AML-193 (cell line): ENCODE data around the gene FANCL.
"Not testable (repeated sequence)": the region's sequence is repeated elsewhere in the genome, so short reads cannot be mapped to it uniquely, and the experiment has no call there.

Experiments used
- DNase-seq, 2 experiments: peaks; one replicate each; lab custom pipeline; 2025; lab: John Stamatoyannopoulos, UW

The FANCL gene

DNA sequence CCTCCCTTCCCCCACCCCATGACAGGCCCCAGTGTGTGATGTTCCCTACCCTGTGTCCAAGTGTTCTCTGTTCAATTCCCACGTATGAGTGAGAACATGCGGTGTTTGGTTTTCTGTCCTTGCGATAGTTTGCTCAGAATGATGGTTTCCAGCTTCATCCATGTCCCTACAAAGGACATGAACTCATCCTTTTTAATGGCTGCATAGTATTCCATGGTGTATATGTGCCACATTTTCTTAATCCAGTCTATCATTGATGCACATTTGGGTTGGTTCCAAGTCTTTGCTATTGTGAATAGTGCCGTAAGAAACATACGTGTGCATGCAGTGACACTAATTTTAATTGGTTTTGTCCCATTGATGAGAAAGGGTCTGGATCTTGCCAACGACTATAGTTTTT lies 95.4 kb downstream of the FANCL start:
- not testable (repeated sequence) for DNase-seq

DNA sequence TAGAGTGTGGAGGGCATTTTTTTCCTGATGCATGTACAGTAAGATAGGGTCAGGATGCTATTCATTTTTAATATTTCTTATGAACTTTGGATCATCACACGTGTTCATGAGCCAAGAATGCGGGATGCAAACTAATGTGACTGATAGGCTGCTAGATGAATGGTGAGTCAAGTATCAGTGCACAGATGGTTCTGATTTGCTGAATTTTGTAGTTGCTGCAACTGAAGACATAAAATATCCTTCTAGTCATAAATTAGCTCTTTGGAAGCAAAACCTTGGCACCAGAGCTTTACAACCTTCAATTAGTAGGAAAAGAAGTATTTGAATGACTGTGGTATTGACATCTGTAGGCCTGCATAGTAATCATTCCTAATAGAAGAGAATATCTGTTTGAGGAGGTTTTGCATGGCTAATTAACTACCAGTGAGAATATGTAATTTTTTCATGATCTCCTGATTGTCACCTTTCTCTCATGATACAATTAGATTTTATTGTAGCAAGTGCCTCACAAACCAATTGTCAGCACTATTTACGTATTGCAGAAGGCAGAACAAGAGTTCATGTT lies 100.5 kb downstream of the FANCL start:
- no peak for DNase-seq

DNA sequence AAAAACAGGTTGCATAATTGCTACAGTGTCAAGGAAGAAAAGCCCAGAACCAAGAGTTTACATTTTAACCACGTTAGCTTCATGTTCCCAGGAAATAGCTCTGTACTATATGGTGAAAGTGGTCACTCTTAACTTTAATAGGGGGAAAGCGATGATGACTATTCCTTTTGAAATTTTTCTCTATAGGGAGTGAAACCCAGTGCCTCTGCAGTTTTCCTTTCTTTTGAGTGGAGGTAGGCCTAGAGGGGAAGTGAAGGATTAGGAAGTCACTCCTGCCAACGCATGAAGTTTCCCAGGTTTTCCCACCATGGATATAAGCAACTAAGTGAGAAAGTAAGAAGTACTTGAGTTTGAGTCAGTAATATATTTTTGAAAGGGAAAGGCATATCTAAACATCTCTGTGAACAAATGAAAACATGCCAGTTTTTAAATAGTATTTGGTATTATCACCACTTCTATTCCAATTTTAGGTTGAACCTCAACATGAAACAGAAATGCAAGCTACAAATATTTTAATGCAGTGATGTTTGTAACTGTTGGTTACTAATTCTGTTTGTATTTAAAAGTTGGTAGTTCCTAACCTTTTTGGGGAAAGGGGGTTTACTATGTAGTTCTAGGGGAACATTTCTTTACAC lies 102.6 kb downstream of the FANCL start:
- DNase-seq = no peak

DNA sequence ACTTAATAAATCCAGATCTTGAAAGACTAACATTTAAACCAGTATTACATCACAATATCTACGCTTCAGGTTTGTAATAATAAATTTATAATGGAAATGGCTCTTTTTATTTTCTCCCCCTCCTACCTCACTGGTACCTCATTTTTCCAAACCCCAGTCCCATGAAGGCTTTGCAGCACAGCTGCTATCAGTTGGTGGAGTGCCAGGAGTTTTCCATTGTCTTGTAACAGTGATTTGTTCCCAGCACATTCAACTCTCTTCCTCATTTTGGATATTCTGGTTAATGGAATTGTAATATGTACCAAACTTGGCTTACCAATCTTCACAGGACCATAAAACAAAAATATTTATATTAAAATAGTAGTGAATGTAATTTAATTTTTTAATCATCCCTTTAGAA lies 103.3 kb downstream of the FANCL start:
- no peak for DNase-seq

DNA sequence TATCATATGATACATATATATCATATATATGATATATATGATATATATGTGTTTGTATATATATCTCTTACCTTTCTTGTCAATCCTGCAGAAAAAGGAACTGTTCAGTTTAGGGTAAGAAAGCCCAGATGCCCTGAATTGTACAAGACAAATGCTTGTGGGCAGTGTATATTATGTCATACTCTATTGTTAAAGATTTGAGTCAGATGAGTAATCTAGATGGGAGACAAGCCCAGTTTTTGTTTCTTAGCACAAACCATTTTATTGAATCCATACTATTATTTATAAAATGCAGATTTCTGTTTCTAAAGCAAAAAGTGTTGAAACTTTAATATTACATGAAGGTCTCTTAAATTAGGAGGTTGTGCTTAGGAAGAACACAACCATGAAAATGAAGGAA lies 103.9 kb downstream of the FANCL start:
- DNase-seq = no peak

DNA sequence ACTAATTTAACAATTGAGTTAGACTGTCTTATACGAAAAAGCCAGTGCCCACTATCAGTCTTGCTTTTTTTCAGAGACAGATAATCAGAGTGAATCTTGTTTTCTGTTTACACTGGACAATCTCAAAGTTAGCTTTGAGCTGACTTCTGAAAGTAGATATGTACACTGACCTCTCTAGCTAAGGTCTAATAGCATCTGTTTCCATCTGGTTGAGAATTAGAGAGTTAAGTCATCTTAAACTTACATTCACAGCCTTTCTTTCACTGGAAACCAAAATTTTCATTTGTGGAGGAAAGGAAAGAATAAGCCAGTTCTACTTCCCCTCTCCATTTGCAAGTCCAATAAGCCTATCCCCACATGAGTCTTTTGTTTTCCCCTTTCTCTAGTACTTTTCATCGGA lies 105.3 kb downstream of the FANCL start:
- DNase-seq = no peak

DNA sequence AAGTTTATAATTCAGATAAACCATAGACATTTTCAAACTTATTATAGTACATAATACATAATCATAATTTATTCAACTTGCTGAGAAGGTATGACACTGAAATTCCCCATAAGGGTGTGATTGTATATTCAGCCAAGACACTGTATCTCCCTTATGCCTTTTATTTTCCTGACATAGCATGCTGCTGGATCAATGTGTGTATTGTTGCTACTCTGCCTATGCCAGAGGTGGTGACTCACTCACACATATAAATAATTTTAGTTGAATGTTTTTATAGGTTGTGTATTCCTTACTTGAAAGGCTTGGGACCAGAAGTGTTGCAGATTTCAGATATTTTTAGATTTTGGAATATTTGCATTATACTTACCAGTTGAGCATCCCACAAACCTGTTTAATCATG lies 107.7 kb downstream of the FANCL start:
- DNase-seq = no peak

DNA sequence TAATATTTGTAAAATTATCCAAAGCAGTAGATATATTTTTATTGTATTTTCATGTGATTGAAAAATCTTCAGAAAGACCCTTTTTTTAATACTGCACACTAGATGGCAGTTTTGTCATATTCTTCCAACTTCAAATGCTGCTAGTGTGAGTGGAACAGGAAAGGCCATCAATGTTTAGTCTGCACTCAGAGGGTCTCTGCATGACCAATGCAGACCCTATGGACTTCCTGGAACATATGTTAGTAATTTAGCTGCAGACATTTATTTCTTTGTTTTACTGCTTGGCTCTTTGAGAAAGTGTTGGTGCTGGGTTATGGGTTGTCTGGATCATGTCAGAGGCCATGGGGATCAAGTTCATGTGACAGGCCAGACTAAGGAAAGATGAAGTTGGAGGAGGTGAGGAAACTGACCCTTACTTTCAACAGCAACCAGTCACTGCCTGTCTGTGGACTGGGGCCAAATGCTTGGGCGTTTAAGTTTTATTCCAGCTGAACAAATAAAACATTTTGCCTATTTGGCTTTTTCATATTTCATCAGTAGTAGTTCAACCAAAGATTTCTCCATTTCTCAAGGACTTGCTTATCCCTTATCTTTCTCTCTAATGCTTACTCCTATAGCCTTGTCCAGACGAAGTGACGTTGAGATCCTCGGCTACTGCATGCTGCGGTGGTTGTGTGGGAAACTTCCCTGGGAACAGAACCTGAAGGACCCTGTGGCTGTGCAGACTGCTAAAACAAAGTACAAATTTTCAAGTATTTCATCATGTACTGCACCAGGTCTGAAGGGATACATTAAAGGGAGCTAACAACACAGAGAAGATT lies 109.7 kb downstream of the FANCL start:
- DNase-seq = no peak

DNA sequence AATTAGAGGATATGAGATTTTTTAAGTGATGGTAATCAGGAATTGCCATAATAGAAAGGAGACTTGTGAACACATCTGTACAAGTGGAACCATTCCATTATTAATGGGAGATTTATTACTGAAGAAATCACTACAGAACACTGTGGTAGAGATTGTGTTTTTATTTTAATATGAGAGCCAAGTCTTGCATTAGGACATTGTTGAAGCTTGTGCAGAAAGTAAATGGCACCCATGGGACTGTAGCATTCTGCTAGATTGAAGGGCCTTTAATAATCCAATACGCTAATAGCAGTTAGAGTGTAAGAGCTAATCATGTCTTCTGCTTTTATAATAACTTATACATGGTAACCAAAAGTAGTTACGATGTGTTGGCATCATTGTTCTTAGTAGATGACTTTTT lies 110.9 kb downstream of the FANCL start:
- no peak for DNase-seq

DNA sequence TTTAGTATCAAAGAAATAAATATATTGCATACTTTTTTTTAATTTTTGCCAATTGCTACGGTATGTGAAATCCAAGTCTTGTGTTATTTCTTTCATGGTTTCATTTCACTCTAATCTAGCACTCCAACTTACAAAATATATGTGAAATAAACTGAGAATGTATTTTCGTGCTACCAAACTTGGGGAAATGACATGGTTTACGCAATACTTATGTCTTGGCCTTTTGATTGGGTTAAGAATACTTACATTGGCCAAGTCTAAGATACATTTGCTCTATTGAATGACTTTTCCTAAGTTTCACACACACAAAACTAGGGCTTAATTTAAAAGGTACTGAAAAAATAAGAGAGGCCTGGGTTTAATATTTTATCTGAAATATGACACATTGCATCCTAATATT lies 114.0 kb downstream of the FANCL start:
- no peak for DNase-seq

DNA sequence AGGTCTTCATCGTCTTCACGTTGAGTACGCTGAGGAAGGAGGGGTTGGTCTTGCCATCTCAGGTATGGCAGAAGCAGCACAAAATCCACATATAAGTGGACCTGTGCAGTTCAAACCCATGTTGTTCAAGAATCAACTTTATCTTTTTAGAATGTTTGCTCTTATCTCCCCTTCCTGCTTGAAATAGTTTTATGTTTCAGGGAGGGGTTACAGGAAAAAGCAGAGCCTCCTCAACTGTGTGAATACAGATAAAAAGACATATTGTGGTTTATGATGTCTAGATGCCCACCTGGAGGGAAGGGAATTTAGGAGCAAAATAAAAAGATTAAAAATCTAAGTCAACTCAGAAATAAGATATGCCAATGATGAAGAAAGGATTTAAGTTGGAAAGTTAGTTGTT lies 118.6 kb downstream of the FANCL start:
- no peak for DNase-seq

DNA sequence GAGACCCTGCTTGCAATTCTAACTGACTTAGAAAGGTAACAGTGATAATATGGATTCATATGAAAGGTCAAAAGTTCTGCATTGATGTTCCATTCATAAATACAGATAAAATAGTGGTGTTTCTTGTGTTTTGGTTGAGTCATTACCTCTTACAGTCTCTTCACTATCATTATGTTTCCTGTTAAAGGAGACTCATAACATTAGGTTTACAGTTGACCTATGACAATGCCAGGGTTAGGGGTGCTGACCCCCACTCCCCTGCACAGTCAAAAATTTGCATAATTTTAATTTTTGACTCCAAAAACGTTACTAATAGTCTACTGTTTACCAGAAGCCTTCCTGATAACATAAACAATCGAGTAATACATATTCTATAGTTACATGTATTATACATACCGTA lies 119.1 kb downstream of the FANCL start:
- DNase-seq = no peak

DNA sequence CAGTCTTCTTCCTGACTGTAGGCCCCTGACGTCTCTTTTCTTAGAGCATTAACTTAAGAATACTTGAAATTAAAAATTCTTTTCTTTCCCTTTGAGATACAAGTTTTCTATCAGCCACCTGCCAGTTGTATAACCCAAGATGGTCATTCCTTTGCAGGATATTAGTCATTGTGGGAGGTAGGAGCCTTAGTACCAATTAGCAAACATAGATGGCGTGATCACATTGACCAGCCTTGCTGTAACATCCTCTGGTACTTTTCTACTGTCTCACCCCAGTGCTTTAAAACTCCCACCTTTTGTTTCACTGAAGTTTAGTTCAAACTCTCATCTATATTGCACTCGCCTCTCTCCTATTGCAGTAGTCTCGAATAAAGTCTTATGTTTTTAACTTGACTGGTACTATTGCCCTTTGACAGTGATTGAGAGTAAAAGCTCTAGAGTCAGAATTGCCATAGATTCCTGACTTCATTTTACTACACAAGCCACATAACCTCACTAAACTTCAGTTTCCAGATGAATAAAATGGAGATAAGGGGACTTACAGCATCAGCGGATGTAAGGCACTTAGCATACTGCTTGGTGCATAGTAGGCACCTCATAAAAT lies 120.4 kb downstream of the FANCL start:
- no peak for DNase-seq

DNA sequence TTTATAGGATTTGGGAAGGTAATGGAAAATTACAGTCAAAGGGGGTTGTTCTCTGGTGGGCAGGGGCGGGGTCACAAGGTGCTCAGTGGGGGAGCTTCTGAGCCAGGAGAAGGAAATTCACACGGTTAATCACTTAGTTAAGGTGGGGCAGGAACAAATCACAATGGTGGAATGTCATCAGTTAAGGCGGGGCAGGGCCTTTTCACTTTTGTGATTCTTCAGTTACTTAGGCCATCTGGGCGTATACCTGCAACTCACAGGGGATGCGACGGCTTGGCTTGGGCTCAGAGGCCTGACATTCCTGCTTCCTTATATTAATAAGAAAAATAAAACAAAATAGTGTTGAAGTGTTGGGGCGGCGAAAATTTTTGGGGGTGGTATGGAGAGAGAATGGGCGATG lies 127.6 kb downstream of the FANCL start:
- DNase-seq = not testable (repeated sequence)

DNA sequence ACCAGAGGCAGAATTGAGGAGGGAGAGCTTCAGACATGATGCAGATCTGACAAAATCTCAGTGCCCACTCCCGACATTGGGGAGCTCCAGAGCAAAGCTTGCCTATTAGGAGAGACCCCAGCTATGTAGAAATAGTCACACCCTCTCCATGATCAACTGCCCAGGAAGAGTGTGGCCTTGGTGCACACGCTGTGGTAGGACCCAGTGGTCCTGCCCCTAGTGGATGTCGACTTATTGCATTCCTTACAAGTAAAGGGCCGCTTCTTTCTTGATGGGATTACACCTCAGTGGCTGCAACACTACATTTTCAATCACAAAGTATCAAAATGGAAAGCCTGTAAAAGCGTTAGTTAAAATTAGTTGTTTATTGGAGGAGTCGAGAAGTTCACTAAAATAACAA lies 130.4 kb downstream of the FANCL start:
- DNase-seq = no peak

DNA sequence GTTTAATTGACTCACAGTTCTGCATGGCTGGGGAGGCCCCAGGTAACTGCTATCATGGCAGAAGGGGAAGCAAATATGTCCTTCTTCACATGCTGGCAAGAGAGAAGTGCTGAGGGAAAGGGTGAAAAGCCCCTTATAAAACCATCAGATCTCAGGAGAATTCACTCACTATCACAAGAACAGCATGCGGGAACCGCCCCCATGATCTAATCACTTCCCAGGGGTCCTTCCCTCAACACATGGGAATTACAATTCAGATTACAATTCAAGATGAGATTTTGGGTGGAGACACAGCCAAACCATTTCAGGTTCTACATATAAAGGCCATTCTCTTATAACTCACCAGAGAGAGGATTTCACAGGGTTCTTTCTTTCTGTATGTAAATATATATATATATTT lies 131.6 kb downstream of the FANCL start:
- no peak for DNase-seq
